ENCODE results near the gene PIM1.
"Not testable (repeated sequence)": the region's sequence is repeated elsewhere in the genome, so short reads cannot be mapped to it uniquely, and the experiment has no call there.

Gene PIM1

DNA sequence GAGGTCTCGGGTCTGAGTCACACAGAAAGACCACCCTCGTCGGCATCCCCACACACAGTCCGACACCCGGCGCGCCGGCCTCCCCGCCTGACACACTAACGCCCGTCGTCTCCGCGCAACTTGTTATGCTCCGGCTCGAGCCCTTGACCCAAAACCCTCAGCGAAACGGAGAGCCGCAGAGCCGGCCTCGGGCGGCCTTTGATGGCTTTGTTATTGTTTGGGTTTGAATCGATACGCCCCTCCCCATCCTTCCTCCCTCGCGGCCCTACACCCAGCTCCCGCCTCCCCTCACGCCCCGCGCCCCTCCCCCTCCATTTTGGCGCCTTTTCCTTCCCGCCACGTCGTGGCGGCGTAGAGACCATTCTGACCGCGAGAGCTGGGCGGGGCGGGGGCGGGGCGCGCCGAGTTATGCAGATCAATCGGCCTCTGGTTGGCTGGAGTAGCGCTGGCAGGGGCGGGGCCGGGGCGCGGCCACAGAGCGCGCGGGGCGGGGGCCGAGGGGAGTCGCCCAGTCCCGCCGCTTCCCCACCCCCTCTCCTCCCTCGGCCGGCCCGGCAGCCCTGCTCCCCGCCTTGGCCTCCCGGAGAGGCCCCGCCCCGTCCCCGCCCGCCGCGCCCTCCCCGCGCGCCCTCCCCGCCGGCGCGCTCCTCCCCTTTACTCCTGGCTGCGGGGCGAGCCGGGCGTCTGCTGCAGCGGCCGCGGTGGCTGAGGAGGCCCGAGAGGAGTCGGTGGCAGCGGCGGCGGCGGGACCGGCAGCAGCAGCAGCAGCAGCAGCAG is at the start of gene PIM1:
TSS of gene PIM1 (plus strand) at position 657 of the 777 bp plus-strand sequence. CDS start 424 bp downstream, outside the sequence.
- DNase-seq: no peak

DNA sequence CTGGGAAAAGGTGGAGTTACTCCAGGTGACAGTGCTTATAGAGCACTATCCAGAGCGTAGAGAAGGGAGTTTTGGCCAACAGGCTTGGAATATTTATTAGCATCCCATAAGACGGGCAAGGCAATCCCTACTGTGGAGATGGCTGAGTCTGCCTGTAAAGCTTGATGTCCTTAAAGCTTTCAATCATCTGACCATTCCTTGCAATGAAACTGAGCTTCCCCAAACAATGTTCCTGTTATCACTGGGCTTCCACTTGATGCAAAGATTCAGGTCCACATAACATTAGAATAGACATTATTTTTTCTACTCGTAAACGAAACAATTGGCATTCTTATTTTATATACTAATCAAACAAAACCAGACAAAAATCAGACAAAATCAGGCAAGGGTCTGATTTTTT is 48.4 kb upstream of the PIM1 start:
- DNase-seq: no peak

DNA sequence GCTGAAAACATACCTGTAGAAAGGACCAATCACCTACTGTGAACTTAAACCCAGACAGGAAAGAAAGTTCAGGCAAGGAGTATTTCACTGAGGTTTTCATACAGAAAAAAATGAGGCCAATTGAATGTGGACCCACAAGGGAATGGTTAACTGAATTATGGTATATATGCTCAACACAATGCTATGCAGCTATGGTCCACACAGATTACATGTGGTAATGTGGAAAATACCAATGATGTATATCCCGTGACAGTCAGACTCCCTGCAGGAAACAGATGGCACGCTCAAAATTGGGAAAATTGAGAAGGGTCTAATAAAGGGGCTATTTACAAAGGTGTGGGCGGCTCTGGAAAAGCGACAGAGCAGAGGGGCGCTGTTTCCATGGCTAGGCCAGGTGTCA is 47.1 kb upstream of the PIM1 start:
- DNase-seq: no peak

DNA sequence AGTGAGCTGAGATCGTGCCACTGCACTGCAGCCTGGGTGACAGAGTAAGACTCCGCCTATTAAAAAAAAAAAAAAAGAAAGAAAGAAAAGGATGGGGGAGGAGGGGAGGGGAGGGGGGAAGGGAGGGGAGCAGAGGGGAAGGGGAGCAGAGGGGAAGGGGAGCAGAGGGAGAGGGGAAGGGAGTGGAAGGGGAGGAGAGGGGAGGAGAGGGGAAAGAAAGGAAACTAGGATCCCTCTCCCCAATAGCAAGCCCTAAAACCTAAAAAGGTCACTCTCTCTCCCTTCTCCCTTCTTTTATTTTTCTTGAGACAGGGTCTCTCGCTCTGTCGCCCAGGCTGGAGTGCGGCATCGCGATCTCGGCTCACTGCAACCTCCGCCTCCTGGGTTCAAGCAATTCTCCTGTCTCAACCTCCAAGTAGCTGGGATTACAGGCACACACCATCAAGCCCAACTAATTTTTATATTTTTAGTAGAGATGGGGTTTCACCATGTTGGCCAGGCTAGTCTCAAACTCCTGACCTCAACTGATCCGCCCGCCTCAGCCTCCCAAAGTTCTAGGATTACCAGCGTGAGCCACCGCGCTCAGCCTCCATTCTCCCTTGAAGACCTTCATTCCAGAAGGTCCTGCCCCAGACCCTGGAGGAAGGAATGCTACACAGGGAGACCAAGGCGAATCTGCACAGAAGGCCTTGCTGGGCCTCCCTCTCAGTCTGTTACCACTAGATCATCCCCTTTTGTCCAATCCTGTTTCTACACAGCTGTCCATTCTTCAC is 45.8 kb upstream of the PIM1 start:
- DNase-seq: no peak

DNA sequence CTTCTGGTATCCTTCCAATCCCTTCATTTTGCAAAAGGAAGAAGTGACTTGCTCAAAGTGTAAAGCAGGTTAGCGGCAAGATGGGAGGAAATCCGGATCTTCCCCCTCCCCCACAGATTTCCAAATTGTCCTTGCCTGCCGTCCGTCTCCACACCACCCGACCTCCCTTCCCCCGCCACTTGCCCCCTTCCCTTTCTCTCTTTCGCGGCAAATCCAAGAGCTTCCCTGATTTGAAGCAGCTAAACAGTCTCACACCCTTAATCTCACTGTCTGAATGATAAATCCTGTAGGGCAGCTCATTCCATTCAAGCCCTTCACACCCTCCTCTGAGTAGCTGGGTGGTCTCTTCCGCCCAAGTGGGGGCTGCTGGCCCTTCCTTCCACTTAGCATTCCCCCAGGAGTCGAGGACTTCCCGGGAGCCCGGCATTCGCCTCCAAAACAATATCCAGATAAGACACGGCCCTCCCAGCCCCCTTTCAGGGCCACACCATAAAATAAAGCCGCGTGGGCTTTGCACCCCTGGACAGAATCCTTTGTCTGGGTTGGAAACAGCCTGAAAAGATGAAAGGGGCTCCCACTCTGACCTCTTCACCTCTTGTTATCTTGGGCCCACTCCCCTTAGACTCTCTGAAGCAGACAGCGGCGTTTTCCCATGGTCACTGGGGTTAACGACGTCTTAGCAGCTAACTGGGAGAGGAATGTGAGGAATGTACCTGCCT is 44.0 kb upstream of the PIM1 start:
- DNase-seq: no peak

DNA sequence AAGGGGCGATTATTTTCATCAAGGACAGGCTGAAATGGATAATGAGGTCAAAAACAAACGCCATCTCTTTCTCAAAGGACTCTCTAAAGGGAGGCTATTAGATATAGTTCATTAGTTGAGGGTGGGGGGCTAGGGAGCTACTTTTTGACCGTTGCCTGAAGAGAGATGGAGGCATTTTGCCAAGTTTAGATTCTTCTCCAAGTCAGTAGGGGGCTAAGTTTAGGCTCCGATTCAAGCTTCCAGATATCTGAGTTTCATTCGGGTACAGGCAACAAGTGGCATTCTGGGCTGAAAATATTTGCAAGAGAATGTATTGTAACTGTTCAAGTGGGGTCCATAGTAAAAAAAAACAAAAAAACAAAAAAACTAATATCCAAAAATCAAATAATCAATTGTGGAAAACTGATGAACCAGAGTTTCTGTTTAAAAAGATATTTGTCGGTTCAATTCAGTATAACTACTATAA is 43.4 kb upstream of the PIM1 start:
- no peak for DNase-seq

DNA sequence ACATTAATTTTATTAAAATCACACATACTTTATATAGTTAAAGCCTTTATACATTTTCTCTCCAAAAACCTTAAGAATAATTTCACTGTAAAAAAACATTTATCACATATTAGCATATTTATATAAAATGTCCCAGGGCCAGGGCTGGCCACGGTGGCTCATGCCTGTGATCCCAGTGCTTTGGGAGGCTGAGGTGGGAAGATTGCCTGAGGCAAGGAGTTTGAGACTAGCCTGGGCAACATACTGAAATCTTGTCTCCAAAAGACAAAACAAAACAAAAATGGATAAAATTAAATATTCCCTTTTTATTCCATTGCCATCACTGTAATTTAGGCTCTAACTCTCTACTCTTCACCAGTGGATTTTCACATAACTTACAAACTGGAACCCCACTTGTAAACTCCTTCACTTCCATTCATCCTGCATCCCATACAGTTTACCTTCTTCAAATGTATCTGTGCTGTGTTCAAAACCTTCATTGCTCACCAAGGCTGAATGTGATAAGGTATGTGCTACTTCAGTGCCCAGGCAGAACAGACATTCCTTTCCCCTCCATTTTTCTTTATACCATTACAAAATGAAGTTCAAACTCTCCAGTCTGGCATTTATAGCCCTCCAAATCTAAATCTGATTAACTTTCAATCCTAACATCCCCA is 42.9 kb upstream of the PIM1 start:
- no peak for DNase-seq

DNA sequence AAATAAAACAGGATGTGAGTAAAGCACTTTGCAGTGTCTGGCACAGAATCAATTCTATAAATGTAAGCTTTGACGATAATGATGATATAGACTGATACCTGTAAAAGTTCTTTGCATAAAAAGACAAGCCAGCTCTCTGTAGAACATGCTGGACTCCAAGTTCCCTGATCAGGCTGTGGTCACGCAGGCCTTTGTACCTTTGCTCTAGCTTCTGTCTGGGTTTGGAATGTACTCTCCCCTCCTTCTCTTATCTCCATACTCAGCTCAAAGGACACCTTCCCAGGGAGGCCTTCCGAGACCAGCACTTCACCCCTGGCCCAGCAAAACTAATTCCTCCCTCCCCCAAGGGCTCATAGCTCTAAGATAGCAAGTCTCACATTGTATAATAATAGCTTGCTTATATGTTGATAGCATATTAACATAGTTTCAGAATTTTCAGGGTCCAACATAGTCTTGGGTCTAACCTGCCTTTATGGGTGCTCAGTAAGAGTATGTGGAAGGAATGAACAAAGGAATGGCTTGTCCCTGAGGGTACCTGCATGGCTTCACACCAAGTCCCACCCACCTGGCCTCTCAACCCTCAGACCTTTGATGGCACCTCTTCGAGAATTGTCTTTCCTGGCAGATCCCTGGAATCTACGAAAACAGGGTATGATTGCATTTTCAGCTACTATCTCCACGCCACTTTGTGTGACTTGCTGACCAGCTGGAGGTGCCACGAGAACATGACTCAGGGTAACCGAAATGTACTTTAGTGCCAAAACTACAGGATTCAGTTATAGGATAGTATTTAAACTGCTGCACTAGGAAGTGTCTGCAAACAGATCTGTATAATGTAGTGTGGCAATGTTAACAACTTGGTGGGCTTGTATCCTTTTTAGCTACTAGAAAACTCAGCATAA is 41.7 kb upstream of the PIM1 start:
- DNase-seq: no peak

DNA sequence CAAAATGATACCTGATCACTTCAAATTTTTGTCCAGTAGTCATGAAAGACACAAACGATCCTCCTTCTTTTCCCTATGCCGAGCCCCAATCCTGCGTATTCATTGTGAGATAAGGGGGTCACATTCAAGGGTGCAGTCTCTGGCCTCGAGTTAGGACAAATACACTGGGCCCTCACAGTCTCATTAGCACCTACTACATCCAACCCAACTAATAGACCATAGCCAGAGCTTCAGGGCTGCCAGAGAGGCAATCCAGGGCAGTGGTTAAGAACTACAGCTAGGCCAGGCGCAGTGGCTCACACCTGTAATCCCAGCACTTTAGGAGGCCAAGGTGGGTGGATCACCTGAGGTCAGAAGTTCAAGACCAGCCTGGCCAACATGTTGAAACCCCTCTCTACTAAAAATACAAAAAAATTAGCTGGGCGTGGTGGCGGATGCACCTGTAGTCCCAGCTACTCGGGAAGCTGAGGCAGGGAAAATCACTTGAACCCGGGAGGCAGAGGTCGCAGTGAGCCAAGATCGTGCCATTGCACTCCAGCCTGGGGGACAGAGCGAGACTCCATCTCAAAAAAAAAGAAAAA is 41.0 kb upstream of the PIM1 start:
- not testable (repeated sequence) for DNase-seq

DNA sequence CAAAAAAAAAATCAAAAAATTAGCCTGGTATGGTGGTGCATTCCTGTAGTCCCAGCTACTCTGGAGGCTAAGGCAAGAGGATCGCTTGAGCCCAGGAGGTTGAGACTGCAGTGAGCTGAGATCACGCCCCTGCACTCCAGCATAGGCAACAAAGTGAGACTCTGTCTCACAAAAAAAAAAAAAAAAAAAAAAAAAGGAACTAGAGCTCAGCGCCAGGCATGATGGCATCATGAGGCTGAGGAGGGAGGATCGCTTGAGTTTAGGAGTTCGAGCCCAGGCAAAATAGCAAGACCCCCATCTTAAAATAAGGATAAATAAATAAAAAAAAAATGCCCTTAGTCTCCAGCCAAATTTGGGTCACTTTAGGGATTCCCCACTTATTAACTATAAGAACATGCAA is 40.4 kb upstream of the PIM1 start:
- DNase-seq: no peak

DNA sequence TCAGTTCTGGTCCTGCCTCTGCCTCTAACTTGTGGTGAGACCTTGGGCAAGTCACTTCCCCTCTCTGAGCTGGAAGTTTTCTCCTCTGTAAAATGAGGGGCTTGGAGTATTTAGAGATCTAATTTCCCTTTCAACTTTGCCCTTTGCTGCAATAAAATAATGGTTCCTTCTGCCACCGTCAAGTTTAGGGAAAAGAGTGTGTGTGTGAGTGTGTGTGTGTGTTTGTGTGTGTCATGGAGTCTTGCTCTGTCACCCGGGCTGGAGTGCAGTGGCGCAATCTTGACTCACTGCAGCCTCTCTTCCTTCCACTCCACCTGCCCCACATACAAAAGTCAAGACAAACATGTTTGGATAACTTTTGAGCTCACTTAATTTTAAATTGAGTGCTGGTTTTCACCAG is 39.2 kb upstream of the PIM1 start:
- no peak for DNase-seq

DNA sequence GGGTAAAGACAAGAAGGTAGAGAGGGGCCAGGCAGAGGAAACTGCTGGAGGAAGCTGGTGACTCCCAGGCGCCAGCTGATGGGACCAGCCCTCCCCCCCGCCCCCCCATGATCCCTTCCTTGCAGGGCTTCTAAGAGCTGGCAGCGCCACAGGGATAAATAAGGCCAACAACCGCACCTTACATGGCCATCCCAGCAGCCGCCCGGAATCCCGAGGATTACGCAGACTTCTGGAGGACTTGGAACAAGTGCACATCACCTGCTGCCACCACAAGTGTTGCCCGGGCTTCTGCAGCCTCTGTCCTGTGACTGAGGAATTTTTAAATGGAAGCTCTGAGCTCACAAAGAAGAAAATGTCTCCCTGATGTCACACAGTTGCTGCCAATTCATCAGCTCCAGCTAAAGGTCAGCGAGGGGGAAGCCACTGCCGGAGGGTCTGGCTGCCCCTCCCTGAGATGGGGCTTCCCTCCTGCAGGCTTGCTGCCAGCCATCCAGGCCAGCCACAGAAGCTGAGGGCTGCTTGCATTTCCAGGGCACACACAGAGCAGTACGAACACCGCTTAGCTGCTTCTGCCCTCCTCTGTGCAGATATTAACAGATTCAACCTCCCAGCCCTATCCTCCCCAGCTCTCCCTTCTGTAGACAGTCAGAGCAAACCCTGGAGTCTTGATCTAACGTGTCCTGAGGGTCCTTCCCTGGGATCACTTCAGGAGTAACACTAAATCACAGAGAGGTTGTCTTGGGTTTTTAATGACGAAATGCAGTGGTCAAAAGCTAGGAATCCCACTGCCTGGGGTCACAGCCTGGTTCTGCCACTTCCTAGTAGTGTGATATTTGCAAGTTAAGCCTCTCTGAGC is 38.6 kb upstream of the PIM1 start:
- DNase-seq: no peak

DNA sequence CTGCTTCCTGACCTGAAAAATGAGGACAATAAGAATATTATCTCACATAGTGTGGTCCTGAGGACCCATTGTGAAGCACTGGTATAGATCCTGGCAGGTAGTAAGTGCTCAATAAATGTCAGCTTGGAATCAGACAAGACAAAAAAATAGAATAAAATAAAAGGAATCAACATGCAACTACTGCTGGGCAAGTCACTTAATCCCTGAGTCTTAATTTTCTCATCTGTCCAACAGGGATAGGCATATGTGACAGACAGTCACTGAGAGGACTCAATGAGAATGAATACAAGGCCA is 38.0 kb upstream of the PIM1 start:
- DNase-seq: no peak

DNA sequence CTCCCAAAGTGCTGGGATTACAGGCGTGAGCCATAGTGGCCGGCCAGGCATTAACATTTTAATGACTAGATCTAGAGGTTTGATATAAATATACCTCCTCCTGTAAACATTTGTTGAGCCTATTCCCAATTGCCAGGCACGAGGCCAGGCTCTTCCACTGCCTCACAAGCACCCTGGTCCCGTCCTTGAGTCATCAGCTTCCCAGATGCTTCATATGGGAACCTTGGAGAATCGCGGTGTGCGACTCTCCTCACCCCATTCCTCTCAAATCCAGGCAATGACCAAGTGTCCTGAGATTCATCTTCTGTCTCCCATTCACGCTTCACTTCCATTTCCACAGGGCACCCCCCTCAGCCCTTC is 35.9 kb upstream of the PIM1 start:
- DNase-seq: no peak

DNA sequence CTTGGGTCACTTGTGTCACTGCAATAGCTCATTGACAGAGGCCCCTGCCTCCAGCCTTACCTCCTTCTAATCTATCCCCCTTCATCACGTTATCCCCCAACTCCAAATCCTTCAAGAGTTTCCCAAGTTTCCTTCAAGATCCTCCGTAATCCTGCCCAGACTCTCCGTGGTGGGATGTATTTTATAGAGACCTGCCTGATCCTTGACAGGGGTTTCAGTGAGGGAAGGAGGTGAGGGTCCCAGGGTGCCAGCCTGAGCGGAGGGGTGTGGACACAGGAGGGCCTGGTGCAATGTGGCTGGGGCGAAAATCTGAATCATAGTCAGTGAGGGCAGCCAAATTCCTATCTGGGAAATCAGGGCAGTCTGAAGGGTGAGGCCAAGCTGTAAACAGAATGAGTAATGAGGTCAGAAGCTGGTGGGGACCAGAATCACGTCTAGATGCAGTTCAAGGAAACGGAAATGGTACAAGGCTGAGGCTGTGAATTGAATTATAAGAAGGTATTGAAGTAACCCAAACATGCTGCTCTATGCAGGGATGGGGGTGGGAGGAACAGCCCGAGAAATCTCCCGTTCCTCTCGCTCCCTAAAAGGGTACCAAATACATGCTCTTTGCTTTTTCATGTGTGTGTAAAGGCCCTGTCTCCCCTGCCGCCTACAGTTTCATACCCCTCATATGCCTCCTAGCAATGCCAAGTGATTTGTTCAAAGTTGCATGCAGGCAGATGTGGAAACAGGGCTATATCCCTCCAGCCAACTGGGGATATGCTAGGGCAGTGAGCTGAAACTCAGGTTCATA is 35.4 kb upstream of the PIM1 start:
- DNase-seq: no peak

DNA sequence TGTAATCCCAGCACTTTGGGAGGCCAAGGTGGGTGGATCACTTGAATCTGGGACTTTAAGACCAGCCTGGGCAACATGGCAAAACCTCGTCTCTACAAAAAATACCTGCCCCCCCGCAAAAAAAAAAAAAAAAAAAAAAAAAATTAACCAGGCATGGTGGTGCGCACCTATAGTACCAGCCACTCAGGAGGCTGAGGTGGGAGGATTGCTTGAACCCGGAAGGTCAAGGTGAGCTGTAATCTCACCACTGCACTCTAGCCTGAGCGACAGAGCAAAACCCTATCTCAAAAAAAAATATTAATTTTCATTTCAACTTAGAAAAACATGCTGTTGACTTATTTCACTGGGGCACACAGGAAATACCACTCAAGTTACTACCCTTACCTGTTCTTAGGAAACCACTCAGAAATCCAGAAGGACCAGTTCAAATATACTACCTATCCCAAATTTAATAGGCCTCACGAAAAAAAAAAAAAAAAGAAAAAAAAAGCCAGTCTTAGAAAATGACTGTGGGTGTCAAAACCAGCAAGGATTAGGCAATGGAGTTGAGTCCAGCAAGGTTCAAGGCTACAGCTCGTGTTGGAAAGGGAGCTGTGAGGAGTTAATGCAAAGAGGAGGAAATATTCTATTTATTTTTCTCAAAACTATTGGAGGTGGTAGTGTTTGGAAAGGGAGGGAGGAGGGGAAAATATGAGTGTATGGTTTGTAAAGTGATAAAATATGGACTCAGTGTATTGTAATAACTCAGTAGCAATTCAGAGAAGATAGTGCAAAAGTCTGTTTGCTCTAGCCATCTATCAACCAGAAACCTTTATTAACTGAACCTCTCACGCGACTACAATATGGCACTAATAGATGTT is 33.9 kb upstream of the PIM1 start:
- no peak for DNase-seq

DNA sequence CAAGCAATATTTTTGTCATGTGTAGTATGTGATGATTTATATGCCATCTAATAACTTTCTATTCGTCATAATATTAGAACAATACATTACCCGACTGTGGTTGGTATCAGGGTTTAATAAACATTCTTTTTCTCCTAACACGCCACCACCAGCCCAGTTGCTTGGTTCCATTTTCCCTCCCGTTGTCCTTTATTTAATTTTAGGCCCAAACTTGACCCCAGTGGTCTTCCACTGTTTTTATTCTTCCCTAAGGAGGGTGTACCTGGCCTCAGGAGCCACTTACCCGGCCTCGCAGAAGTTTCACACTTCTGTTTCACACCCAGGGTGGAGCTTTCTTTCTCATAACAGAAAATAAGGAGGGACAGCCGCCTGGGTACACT is 33.1 kb upstream of the PIM1 start:
- no peak for DNase-seq

DNA sequence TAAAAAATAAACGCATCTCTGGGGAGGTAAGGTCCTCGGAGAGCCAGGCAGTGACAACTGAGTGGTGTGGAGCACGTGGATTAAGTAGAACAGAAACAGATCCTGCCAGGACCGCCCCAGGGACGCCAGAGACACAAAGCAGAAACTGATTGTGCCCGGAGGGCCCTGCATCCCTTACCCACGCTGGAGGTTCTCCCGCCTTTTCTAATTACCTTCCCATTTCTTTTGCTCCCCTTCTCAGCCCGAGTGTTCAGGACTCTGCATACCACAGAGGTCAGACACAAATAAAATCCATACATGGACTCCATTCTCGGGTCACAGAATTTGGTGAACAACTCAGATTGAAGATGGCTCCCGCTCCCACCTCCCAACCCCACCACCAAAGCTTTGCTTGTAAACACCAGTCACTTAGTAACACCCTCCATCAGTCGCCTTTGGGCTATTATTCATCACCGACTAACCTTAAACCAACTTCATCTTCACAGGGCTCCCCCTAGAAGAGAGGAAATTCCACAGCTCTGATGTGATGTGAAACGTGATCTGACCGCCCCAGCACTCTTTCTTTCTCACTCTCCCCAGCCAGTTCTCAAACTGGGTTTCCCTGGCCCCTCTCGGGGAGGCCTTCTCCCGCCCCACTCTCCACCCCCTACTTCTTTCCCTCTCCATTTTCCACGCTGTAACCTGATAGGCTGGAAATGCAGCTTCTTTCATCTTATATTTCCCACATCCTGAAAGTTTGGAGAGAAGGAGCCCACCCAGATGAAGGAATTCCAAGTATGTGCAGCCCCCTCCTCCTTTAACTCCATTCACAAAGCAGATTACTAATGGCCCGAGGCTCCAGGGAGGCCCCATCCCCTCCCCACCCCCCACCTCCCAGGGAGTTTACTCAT is 32.5 kb upstream of the PIM1 start:
- DNase-seq: no peak
